ENCODE results near the gene PHACTR3.

The PHACTR3 gene

DNA sequence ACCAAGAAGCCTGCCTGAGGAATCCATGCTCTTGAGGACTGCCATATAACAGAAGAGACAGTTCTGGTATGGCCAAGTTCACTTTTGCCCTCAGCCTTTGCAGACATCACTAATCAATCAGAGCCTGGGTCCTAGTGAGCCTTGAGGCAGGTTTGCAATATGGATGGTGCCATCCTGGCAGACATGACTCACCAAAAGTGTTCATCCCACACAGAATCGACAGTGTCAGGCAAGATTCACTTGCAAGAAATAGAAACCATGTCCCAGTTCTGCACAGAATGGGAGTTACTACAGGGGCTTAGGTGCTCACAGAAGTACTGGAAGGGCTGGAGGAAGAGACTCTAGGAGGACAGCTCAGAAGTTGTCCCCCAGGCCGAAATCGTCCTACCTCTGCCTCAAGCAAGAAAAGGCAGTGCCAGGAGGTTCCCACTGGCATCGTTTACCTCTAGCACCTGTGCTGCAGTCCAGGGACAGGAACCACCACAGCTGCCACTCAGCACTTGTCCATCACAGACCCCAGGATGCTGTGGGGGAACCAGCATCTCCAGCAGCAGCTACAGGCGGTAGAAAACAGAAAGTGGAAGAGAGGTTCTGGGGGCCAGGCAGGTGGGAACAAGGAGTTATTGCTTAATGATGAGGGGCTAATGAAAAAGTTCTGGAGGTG lies 42.6 kb upstream of the PHACTR3 start:
- TF ChIP-seq, protein P1, sequence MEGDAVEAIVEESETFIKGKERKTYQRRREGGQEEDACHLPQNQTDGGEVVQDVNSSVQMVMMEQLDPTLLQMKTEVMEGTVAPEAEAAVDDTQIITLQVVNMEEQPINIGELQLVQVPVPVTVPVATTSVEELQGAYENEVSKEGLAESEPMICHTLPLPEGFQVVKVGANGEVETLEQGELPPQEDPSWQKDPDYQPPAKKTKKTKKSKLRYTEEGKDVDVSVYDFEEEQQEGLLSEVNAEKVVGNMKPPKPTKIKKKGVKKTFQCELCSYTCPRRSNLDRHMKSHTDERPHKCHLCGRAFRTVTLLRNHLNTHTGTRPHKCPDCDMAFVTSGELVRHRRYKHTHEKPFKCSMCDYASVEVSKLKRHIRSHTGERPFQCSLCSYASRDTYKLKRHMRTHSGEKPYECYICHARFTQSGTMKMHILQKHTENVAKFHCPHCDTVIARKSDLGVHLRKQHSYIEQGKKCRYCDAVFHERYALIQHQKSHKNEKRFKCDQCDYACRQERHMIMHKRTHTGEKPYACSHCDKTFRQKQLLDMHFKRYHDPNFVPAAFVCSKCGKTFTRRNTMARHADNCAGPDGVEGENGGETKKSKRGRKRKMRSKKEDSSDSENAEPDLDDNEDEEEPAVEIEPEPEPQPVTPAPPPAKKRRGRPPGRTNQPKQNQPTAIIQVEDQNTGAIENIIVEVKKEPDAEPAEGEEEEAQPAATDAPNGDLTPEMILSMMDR (conservative IDR thresholded peaks at IDR 0.05; ENCODE audit: low read length): no peak
- no peak overlapping the region for H3K4me3 ChIP-seq (ENCODE audit: low read length)
- no peak for DNase-seq (ENCODE audit: low read depth)

DNA sequence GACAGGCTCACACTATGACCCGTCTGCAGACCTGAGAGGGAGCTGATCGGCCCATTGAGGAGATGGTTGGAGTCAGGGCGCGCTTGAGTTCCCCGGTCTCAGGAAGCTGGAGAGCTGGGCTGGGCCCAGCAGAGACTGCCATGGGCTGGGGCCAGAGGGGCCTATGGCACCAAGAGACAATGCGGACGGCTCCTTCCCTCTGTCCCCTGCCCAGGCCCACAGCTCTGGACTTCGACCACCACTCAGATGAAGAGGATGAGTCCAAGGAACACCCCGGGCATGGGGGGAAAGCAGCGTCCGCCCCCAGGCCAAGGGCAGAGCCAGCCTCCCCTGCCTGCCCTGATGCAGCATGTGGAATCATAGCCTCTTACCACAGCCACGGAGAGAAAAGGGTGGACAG lies 40.2 kb upstream of the PHACTR3 start:
- TF ChIP-seq, protein P1 (conservative IDR thresholded peaks at IDR 0.05; ENCODE audit: low read length): no peak
- DNase-seq (ENCODE audit: low read depth): no peak
- H3K4me3 ChIP-seq (ENCODE audit: low read length): no peak overlapping the region

- TF ChIP-seq, protein P1 (conservative IDR thresholded peaks at IDR 0.05; ENCODE audit: low read length): no peak
- DNase-seq (ENCODE audit: low read depth): no peak
Observed at GRCh38 chr20:59564943-59565342, 39.4 kb upstream of the PHACTR3 start.

DNA sequence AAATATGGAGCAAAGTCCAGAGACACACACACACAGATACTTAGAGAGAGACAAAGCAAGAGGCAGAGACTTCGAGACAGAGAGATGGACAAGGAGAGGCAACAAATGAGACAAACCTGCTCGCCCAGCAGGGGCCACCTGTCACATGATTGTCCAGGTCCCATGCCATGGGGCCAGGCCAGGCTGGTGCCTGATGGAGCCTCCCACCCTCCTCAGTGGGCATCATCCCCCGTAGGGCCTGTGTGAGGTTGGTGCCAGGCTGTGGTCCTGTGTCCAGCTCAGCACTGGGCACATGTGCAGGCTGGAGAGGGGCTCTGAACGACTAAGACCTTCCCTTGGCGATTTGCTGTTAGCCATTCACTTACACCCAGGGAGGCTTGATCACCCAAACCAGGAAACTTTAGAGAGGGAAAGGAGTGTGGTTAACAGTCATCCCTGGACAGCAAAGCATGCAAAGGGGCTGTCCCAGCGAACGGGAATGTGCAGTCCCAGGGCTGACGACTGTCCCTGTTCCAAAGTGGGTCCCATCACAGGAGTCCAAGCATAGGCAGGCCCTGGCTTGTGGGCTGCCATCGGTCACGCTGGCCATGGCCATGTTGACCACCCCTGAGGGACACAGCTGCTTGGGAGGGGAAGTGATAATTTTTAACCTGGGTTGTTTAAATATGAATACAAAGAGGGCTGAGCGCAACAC lies 38.4 kb upstream of the PHACTR3 start:
- TF ChIP-seq, protein P1 (conservative IDR thresholded peaks at IDR 0.05; ENCODE audit: low read length): no peak
- no peak for DNase-seq (ENCODE audit: low read depth)
- H3K4me3 ChIP-seq (ENCODE audit: low read length): no peak overlapping the region

More at GRCh38 chr20:59564943-59565342, 39.4 kb upstream of the PHACTR3 start:
- no peak overlapping the region for H3K4me3 ChIP-seq (ENCODE audit: low read length)

- TF ChIP-seq, protein P1 (conservative IDR thresholded peaks at IDR 0.05; ENCODE audit: low read length): no peak
- H3K4me3 ChIP-seq (ENCODE audit: low read length): no peak overlapping the region
- DNase-seq (ENCODE audit: low read depth): no peak
Observed at GRCh38 chr20:59566631-59567524, 37.5 kb upstream of the PHACTR3 start.

DNA sequence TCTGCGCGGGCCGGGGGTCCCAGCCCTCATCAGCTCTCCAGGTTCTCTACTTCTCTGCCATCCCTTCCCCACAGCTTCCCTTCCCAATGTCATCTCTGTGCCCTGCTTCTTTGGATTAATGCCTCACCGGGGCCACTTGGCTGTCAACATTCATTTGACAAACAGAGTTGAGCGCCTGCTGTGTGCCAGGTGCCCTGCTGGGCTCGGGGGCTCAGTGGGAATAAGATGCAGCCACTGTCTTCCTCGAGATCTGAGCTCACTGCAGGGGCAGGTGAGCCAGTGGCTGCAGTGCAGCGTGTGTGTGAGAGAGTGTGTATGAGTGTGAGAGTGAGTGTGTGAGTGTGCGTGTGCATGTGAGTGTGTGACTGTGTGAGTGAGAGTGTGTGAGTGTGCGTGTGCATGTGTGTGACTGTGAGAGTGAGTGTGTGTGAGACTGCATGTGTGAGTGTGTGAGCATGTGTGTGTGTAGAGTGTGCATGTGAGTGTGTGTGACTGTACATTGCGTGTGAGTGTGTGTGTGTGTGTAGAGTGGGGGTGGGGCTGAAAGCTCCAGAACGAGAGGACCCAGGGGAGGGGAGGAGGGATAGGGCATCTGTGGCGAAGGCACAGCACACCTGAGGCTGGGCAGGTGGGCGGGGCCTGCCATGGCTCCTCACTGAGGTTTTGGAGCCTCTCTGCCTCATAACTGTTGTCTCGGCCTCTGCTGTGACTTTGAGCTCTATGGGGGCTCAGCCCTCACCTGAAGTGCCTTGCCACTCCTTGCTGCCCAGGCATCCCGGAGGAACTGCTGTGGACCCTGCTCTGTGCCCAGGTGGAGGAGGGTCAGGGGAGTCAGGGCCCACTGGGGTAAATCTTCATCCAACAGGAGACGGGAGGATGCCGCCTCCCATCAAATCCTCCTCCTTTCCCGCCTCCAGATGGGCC lies 36.5 kb upstream of the PHACTR3 start:
- H3K4me3 ChIP-seq (ENCODE audit: low read length): no peak overlapping the region
- TF ChIP-seq, protein P1 (conservative IDR thresholded peaks at IDR 0.05; ENCODE audit: low read length): no peak
- no peak for DNase-seq (ENCODE audit: low read depth)
